HCT116 (cell line): ENCODE results near the gene ALDH1L1. TPM values are rescaled to one million over a fixed set of nuclear protein-coding genes. Genes with fewer than 3 reads are reported as not detected.

Experiments used
- ATAC-seq: fragments of 200-7000 bp; cut with Tn5 transposase; 2 replicates; pipeline ENCODE4 v1.9.1; 2020; ENCODE audit warnings: mild to moderate bottlenecking, moderate library complexity
- BruUV-seq: library from RNA; stranded (reverse); fragments of 400-500 nt; replicated peaks from 2 replicates; lab custom pipeline; 2021; lab: Mats Ljungman, UMichigan
- CTCF ChIA-PET: fragments of 300-600 bp; sonication (Branson Sonifier 250); formaldehyde crosslinking; loops from one replicate; lab custom pipeline; 2021; ENCODE audit warnings: antibody characterized with exemption; lab: Charles Lee
- POLR2A ChIA-PET: fragments of 300-600, 350-600 bp; sonication (Branson Sonifier 250); formaldehyde crosslinking; loops from one replicate; lab custom pipeline; 2021; ENCODE audit warnings: antibody characterized with exemption; lab: Charles Lee
- RAD21 ChIA-PET, 2 experiments: fragments of 300-600 bp; sonication (Branson Sonifier 250); formaldehyde crosslinking; loops; one replicate each; lab custom pipeline; 2023; ENCODE audit warnings: low total read pairs in 2 of 2; ENCODE audit not compliant: uncharacterized antibody in 2 of 2, unreplicated experiment in 2 of 2, low non-redundant PET in 1 of 2; lab: Charles Lee
- DNase-seq: peaks from one replicate; pipeline ENCODE4 v3.0.0-alpha.2; 2010; ENCODE audit warnings: low read depth, low spot score
- H2AFZ ChIP-seq: fragments of 200-600 bp; shearing (Covaris generic), sonication (generic); 2 replicates; pipeline ENCODE4 v1.6.1; 2017; ENCODE audit warnings: low read depth, mixed run types, mixed read lengths, antibody characterized with exemption, low read length; ENCODE audit not compliant: poor library complexity, severe bottlenecking
- H3K27ac ChIP-seq: 2 replicates; pipeline ENCODE4 v1.5.1; 2012; ENCODE audit warnings: low read depth, low read length
- H3K27me3 ChIP-seq: fragments of 200-600 bp; sonication (generic); 2 replicates; pipeline ENCODE4 v1.6.1; 2016; ENCODE audit warnings: mixed run types, low read length, mixed read lengths; ENCODE audit not compliant: insufficient read depth
- H3K36me3 ChIP-seq, 2 experiments: fragments of 200-500 bp in 1 of 2; fragments of 200-600 bp in 1 of 2; sonication (Bioruptor generic) in 1 of 2; sonication (generic) in 1 of 2; 2 replicates each; pipeline versions ENCODE4 v1.5.1 to v1.6.1; 2014 to 2016; ENCODE audit warnings: low read length in 2 of 2, inconsistent platforms in 1 of 2, mixed read lengths in 1 of 2, mixed run types in 1 of 2; ENCODE audit not compliant: insufficient read depth in 2 of 2, control insufficient read depth in 1 of 2
- H3K4me1 ChIP-seq, 2 experiments: fragments of 200-600 bp in 1 of 2; sonication (generic) in 1 of 2; 2 replicates each; pipeline versions ENCODE4 v1.5.1 to v1.6.1; 2012 to 2017; ENCODE audit warnings: low read length in 2 of 2, inconsistent platforms in 1 of 2, mild to moderate bottlenecking in 1 of 2, mixed read lengths in 1 of 2, mixed run types in 1 of 2, moderate library complexity in 1 of 2; ENCODE audit not compliant: insufficient read depth in 2 of 2, control insufficient read depth in 1 of 2
- H3K4me2 ChIP-seq: fragments of 200-600 bp; sonication (generic); 2 replicates; pipeline ENCODE4 v1.6.1; 2017; ENCODE audit warnings: mixed run types, low read length, mixed read lengths
- H3K4me3 ChIP-seq, 2 experiments: fragments of 200-600 bp in 1 of 2; sonication (generic) in 1 of 2; replicated peaks in 1 of 2; 2 replicates each; pipeline ENCODE4 v1.5.1; 2011 to 2016; ENCODE audit warnings: low read length in 2 of 2, control low read depth in 1 of 2, low read depth in 1 of 2, mild to moderate bottlenecking in 1 of 2, mixed read lengths in 1 of 2, mixed run types in 1 of 2
- H3K79me2 ChIP-seq: fragments of 200-600 bp; sonication (generic); 2 replicates; pipeline ENCODE4 v1.6.1; 2017; ENCODE audit warnings: mild to moderate bottlenecking, mixed run types, low read length, moderate library complexity, mixed read lengths; ENCODE audit not compliant: insufficient read depth
- H3K9ac ChIP-seq: fragments of 200-600 bp; sonication (generic); 2 replicates; pipeline ENCODE4 v1.6.1; 2016; ENCODE audit warnings: low read length, mixed read lengths
- H3K9me2 ChIP-seq: fragments of 200-600 bp; sonication (generic), shearing (Covaris generic); 2 replicates; pipeline ENCODE4 v1.6.1; 2017; ENCODE audit warnings: mixed run types, mild to moderate bottlenecking, moderate library complexity; ENCODE audit not compliant: insufficient read depth
- H3K9me3 ChIP-seq, 2 experiments: fragments of 200-500 bp in 1 of 2; fragments of 200-600 bp in 1 of 2; sonication (Bioruptor generic) in 1 of 2; sonication (generic) in 1 of 2; 2 replicates each; pipeline ENCODE4 v1.6.1; 2014 to 2017; ENCODE audit warnings: low read length in 2 of 2, mixed read lengths in 2 of 2, inconsistent platforms in 1 of 2, low read depth in 1 of 2, mild to moderate bottlenecking in 1 of 2, mixed run types in 1 of 2, moderate library complexity in 1 of 2; ENCODE audit not compliant: control insufficient read depth in 1 of 2, insufficient read depth in 1 of 2
- H4K20me1 ChIP-seq: fragments of 200-600 bp; sonication (generic), shearing (Covaris generic); 2 replicates; pipeline ENCODE4 v1.6.1; 2017; ENCODE audit warnings: mixed run types, mild to moderate bottlenecking, moderate library complexity; ENCODE audit not compliant: insufficient read depth
- CBX3 ChIP-seq: IDR thresholded peaks from 2 replicates; pipeline ENCODE4 v1.6.1; 2012; ENCODE audit warnings: low read depth
- CEBPB ChIP-seq: IDR thresholded peaks from 2 replicates; pipeline ENCODE4 v1.6.1; 2012; ENCODE audit warnings: low read depth
- EGR1 ChIP-seq: IDR thresholded peaks from 2 replicates; pipeline ENCODE4 v1.6.1; 2012; ENCODE audit warnings: low read depth
- ELF1 ChIP-seq: IDR thresholded peaks from 2 replicates; pipeline ENCODE4 v1.6.1; 2012; ENCODE audit warnings: low read depth, borderline replicate concordance
- EZH2 ChIP-seq: fragments of 200-600 bp; sonication (generic); IDR thresholded peaks from 2 replicates; pipeline ENCODE4 v1.6.1; 2017; ENCODE audit warnings: antibody characterized with exemption, mixed run types
- FOSL1 ChIP-seq: IDR thresholded peaks from 2 replicates; pipeline ENCODE4 v1.6.1; 2012; ENCODE audit warnings: low read depth
- JUND ChIP-seq: IDR thresholded peaks from 2 replicates; pipeline ENCODE4 v1.6.1; 2012
- POLR2A ChIP-seq: IDR thresholded peaks from 2 replicates; pipeline ENCODE4 v1.7.0; 2011; ENCODE audit warnings: borderline replicate concordance; ENCODE audit not compliant: insufficient read depth, insufficient read length; ENCODE audit errors: extremely low read depth
- SIN3A ChIP-seq: IDR thresholded peaks from 2 replicates; pipeline ENCODE4 v1.6.1; 2012; ENCODE audit warnings: low read depth
- SP1 ChIP-seq: IDR thresholded peaks from 2 replicates; pipeline ENCODE4 v1.6.1; 2012; ENCODE audit warnings: low read depth
- SRF ChIP-seq: IDR thresholded peaks from 2 replicates; pipeline ENCODE4 v1.6.1; 2012; ENCODE audit warnings: low read depth
- YY1 ChIP-seq: IDR thresholded peaks from 2 replicates; pipeline ENCODE4 v1.6.1; 2011; ENCODE audit warnings: low read length, low read depth, moderate library complexity, mild to moderate bottlenecking; ENCODE audit not compliant: insufficient replicate concordance; ENCODE audit errors: extremely low read depth
- ZFX ChIP-seq: fragments of 450-650 bp; IDR thresholded peaks from 2 replicates; pipeline ENCODE4 v1.6.1; 2017
- intact Hi-C: fragments of 100-400 bp; cut with micrococcal nuclease; formaldehyde crosslinking; loops from 2 replicates; pipeline ENCODE4 v1.10.0; 2022
- total RNA-seq: library from RNA; stranded (reverse); gene quantifications from one replicate; pipeline ENCODE4 v1.2.1, GENCODE V29; 2021; ENCODE audit not compliant: unreplicated experiment
- TF ChIP-seq, protein P1 (sequence below): IDR thresholded peaks from 2 replicates; pipeline ENCODE4 v1.6.1; 2012
- TF ChIP-seq, protein P2 (sequence below): IDR thresholded peaks from 2 replicates; pipeline ENCODE4 v1.6.1; 2012
- TF ChIP-seq, protein P3 (sequence below): IDR thresholded peaks from 2 replicates; pipeline ENCODE4 v1.6.1; 2011; ENCODE audit warnings: mild to moderate bottlenecking, low read length, moderate library complexity; ENCODE audit not compliant: insufficient replicate concordance; ENCODE audit errors: extremely low read depth
- TF ChIP-seq, protein P4 (sequence below), 3 experiments: fragments of 200-600 bp in 1 of 3; sonication (generic) in 1 of 3; IDR thresholded peaks in 2 of 3; conservative IDR thresholded peaks in 1 of 3; 2 replicates each; pipeline ENCODE4 v1.5.1; 2012 to 2017; ENCODE audit warnings: low read depth in 2 of 3, low read length in 2 of 3, antibody characterized with exemption in 1 of 3, borderline replicate concordance in 1 of 3, control low read depth in 1 of 3, mild to moderate bottlenecking in 1 of 3, mixed read lengths in 1 of 3, mixed run types in 1 of 3, moderate library complexity in 1 of 3; ENCODE audit not compliant: insufficient read depth in 1 of 3

ALDH1L1 gene
- total RNA-seq, 1 experiment from 2014 or later = 0.81 TPM

DNA sequence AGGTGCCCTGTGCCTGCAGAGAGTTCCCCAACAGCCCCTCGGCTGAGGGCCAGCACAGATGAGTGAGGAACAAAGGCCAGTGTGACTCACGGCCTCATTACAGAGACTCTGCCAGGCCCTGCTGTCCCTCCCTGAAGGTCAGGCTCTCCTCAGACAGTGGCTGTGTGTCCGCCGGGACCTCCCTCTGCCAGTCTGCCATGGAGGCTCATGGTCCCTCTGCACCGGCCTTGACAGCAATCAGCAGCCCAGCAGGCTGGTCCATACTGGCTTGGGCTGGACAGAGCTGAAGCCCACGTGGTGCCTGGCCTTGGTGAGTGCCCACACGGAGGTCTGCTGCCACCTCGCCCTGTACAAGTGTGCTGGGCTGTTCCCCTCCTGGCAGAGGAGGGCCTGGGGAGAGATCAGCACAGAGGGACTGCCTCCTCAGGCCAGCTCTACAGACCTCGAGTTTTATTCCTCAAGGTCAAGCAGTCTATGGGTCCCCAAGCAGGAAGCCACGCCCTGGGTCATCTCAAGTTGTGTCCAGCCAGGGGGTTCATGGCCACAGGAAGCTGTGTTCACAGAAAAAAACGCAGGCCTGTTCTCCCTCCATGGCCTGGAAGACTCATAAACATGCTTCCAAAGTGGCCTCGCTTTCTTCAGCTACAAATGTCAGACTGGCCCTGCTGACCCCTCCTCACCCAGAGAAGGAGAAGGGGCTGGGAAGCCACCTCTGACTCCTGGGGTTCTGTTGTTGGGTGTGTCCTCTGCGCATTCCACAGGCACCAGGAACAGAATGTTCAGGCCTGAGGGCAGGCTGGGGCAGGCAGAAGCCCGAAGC lies 123.5 kb downstream of the ALDH1L1 start:
- H3K4me3 ChIP-seq = no peak overlapping the region
- ATAC-seq (peak; percentile 39; the same call in 1 of the 2 replicates), DNase-seq (no peak)
- H4K20me1 ChIP-seq = no peaks in the 10 kb centered on the region
- no peak overlapping the region for H2AFZ ChIP-seq
- H3K27ac ChIP-seq = no peak overlapping the region
- BruUV-seq = no TSS peak
- H3K9me3 ChIP-seq = no peaks in the 10 kb centered on the region
- H3K9me2 ChIP-seq = no peaks in the 10 kb centered on the region
- peak overlapping the region; percentile 33 for H3K4me2 ChIP-seq
- TF ChIP-seq SP1 = no peak
- no peak for TF ChIP-seq SIN3A
- TF ChIP-seq, all 23 proteins: peak for 0
- no peaks in the 10 kb centered on the region for H3K27me3 ChIP-seq
- no peaks in the 10 kb centered on the region for H3K36me3 ChIP-seq
- CTCF ChIA-PET = no interaction called here
- RAD21 ChIA-PET = no interaction called here
- no peak overlapping the region for H3K9ac ChIP-seq
- no peaks in the 10 kb centered on the region for H3K79me2 ChIP-seq
- peaks cover 2 to 26% of the 10 kb centered on the region in 2 experiments; a peak in 3 of 4 replicates for H3K4me1 ChIP-seq
- intact Hi-C loops = no loop called here
- POLR2A ChIA-PET = no interaction called here

DNA sequence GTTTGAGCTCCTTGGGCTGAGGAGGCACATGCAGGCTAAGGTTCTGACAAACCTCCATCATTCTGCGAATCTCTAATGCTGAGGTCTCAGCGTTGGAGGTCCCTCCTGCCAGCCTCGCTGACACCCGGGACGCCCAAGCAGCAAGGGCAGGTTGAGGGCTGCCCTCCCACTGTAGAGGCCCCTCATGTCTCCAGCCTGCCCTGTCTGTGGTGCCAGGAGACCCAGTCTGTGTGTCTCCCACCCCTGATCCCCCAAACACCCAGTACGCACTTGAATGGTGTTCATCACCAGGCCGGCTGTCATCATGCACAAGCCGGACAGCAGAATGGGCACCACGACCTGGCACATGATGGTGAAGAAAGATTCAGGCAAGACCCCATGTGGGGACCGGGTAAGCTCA lies 124.3 kb downstream of the ALDH1L1 start:
- no TSS peak for BruUV-seq
- Histone ChIP-seq H3K79me2 (no peaks in the 10 kb centered on the region), H3K4me3 (no peak overlapping the region), H3K36me3 (no peaks in the 10 kb centered on the region), H3K9ac (no peak overlapping the region), H3K9me2 (no peaks in the 10 kb centered on the region), H2AFZ (no peak overlapping the region), H3K27me3 (no peaks in the 10 kb centered on the region), H4K20me1 (no peaks in the 10 kb centered on the region), H3K4me2 (no peak overlapping the region), H3K27ac (no peak overlapping the region), H3K4me1 (peaks cover 2 to 26% of the 10 kb centered on the region in 2 experiments; a peak in 3 of 4 replicates), H3K9me3 (no peaks in the 10 kb centered on the region)
- ChIA-PET RAD21 (no interaction called here), POLR2A (no interaction called here), CTCF (no interaction called here)
- no peak for ATAC-seq
- DNase-seq = no peak
- intact Hi-C loops = no loop called here
- TF ChIP-seq SRF = no peak
- TF ChIP-seq, protein P1, sequence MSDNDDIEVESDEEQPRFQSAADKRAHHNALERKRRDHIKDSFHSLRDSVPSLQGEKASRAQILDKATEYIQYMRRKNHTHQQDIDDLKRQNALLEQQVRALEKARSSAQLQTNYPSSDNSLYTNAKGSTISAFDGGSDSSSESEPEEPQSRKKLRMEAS = no peak
- no peak for TF ChIP-seq SP1
- no peak for TF ChIP-seq SIN3A
- no peak for TF ChIP-seq CEBPB
- no peak for TF ChIP-seq FOSL1
- TF ChIP-seq YY1 = no peak
- TF ChIP-seq POLR2A = no peak
- TF ChIP-seq EGR1 = no peak
- TF ChIP-seq ZFX = no peak
- TF ChIP-seq, protein P2, sequence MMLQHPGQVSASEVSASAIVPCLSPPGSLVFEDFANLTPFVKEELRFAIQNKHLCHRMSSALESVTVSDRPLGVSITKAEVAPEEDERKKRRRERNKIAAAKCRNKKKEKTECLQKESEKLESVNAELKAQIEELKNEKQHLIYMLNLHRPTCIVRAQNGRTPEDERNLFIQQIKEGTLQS = no peak
- TF ChIP-seq CBX3 = no peak
- no peak for TF ChIP-seq JUND
- no peak for TF ChIP-seq EZH2
- TF ChIP-seq, protein P3, sequence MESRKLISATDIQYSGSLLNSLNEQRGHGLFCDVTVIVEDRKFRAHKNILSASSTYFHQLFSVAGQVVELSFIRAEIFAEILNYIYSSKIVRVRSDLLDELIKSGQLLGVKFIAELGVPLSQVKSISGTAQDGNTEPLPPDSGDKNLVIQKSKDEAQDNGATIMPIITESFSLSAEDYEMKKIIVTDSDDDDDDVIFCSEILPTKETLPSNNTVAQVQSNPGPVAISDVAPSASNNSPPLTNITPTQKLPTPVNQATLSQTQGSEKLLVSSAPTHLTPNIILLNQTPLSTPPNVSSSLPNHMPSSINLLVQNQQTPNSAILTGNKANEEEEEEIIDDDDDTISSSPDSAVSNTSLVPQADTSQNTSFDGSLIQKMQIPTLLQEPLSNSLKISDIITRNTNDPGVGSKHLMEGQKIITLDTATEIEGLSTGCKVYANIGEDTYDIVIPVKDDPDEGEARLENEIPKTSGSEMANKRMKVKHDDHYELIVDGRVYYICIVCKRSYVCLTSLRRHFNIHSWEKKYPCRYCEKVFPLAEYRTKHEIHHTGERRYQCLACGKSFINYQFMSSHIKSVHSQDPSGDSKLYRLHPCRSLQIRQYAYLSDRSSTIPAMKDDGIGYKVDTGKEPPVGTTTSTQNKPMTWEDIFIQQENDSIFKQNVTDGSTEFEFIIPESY = no peak
- TF ChIP-seq ELF1 = no peak
- TF ChIP-seq, protein P4, sequence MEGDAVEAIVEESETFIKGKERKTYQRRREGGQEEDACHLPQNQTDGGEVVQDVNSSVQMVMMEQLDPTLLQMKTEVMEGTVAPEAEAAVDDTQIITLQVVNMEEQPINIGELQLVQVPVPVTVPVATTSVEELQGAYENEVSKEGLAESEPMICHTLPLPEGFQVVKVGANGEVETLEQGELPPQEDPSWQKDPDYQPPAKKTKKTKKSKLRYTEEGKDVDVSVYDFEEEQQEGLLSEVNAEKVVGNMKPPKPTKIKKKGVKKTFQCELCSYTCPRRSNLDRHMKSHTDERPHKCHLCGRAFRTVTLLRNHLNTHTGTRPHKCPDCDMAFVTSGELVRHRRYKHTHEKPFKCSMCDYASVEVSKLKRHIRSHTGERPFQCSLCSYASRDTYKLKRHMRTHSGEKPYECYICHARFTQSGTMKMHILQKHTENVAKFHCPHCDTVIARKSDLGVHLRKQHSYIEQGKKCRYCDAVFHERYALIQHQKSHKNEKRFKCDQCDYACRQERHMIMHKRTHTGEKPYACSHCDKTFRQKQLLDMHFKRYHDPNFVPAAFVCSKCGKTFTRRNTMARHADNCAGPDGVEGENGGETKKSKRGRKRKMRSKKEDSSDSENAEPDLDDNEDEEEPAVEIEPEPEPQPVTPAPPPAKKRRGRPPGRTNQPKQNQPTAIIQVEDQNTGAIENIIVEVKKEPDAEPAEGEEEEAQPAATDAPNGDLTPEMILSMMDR (IDR thresholded peaks at IDR 0.05 in 2 of 3, conservative IDR thresholded peaks at IDR 0.05 in 1 of 3; ENCODE audit: borderline replicate concordance in 1 of 3, insufficient read depth in 1 of 3, low read depth in 2 of 3, low read length in 2 of 3) = no peak
